HG03558 (cell line): ENCODE results near the gene IGSF9.
A peak's percentile ranks its signal among the peaks of the same experiment; 100 is the strongest.

Source experiments
- ATAC-seq: cut with Tn5 transposase; IDR thresholded peaks from one replicate; pipeline ENCODE4 v1.9.1; 2021; ENCODE audit warnings: moderate number of reproducible peaks; ENCODE audit not compliant: unreplicated experiment; ENCODE audit errors: extremely low read depth

Gene IGSF9

DNA sequence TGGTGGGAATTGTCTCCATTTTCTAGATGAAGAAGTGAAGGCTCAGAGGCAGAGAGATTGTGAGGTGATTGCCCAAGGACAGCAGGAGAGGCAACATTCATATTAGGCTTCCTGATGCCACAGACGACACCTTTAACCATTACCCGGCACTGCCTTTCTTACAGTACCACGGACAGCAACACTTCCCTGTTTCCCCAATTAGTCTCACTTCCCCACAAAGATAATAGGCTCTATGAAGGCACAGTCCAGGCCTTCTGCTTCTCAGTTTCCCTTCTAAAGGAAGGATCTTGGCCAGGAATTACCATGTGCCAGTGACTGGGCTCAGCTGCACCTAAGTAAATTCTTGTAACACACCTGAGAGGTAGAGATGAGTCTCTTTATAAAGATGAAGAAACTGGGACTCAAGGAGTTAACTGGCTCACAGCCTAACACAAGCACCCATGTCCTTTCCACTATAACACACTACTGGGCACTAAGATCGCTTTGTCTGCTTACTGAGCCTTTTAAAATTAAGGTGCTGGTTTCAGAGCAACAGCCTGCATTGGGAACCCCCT, 9.6 kb downstream of the IGSF9 start:
- ATAC-seq = no peak

DNA sequence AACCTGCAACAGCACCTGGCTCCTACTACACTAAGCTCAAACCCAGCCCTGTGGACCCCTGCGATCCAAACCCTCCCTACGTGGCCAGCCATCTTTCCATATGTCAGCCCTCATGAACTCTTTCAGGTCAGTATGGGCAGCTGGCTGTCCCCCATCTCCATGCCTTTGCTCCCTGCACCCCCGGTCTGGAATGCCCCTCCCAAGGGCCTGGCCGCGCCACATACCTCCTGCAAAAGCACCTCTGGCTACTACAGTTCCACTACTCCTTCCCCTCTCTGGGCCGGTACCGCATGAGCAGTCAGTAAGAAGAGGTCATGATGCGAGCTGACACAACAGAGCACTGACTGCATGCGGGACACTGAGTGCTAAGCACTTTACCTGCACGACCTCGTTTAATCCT, 10.1 kb downstream of the IGSF9 start:
- no peak for ATAC-seq

DNA sequence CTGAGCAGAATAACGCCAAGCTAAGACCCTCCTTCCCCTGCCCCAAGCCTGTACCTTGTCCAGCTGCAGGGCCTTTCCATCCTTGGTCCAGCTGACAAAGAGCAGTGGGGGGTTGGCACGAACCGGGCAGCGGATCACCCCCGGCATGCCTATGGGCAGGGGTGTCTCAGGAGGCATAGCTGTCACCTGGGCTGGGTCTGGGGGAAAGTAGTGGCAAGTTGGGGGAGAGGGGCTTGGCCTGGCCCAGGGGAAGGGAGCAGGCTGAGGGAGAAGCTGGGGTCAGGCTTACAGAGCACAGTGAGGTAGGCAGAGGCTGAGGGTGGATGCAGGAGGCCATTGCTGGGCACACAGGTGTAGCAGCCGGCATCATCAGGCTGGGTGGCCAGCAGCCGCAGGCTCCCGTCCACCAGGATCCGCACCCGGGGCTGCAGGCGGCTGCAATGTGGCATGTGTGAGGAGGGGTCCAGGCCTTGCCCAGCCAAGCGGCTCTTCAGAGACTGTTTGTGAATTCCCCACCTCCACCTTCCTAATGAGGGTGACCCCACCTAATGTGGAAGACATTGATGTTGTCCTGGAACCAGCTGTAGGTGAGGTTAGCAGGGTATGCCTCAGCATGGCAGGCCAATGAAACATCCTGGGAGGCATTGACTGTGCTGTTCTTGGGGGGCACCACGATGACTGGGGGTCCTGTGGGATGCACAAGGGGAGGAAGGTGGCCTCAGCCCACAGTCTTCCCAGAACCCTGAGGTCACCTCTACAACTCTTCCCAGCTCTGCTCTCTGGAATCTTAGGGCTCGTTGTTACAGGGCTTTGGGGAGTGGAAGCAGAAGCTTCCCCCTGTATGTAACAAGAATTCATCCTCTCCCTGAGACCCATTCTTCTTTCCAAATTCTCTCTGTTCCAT, 11.0 kb downstream of the IGSF9 start:
- no peak for ATAC-seq

DNA sequence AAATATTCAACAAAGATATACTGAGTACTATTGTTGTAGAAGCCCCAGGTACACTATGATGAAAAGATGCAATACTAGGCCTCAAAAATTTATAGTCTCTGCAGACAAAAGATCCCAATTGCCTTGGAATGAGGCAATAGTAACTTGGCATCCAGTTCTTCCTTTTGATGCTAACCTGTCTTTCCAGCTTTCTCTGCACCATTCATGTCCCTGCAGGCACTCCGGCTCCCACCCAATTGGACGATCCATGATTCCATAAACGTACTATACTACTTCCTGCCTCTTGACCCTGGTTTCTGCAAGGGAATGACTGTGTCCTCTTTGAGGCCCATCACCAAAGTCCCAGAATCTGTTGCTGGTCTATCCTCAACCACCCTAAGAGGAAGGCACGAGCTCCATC, 12.1 kb downstream of the IGSF9 start:
- ATAC-seq = no peak

DNA sequence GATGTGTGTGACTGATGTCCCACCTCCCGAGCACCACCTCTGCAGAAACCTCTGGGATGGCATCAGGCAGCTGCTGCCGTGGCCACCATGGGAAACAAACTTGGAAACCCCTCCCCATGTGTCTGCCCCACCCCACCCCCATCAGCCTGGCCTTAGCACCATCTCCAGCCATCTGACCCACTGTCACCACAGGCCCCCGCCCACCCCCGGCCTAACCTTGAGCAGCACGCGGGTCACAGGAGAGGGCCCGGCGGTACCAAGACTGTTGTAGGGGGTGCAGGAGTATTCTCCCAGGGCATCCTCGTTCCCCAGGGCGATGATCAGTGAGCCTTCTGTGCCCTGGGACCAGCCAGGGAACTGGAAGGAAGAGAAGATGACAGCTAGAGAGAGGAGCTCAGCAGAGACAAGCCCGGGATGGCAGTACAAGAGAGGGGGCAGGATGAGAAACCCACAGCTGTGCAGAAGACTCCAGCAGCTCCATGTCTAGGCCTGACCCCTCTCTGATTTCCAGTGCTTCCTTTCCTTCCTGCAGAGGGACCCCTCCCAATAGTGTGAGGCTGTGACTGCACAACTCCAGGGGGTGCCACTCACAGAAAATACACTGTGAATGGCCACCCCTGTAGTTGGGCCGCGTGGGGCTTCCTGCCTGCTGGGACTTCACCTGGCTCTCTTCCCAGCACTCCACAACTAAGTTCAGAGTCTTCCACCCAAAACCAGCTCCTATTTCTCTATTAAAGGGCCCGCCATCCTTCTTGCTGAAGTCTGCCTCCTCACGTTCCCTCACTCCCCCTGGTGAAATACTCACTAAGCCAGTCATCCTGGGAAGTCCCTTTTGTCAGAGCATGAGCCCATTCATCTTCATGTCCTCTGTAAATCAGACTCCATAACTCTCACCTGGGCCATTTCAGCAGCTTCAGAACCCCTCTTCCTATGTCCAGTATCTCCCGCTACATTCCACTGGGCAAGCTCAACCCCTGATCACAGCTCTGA, 12.8 kb downstream of the IGSF9 start:
- no peak for ATAC-seq

- no peak for ATAC-seq
These were observed 13.6 kb downstream of the IGSF9 start for GRCh38 chr1:159931795-159932173.

GRCh38 chr1:159931101-159931794, 14.2 kb downstream of the IGSF9 start:
- no peak for ATAC-seq

DNA sequence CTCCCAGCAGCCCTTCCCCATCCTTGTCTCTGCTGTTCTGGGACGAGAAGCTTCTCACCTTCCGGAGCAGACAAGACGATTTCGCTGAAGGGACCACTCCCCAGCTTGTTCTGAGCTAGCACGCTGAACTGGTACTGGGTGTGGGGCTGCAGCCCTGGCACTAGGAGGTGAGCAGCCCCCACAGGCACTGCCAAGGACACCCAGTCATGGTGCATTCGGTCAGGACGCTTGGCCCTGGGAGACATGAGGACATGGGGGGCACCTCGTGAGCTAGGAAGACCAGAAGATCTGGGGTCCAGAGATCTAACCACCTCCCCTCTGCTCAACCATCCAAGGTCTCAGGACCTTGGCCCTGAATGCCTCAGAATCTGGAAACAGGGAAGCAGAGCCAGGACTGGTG, 14.8 kb downstream of the IGSF9 start:
- ATAC-seq = no peak

DNA sequence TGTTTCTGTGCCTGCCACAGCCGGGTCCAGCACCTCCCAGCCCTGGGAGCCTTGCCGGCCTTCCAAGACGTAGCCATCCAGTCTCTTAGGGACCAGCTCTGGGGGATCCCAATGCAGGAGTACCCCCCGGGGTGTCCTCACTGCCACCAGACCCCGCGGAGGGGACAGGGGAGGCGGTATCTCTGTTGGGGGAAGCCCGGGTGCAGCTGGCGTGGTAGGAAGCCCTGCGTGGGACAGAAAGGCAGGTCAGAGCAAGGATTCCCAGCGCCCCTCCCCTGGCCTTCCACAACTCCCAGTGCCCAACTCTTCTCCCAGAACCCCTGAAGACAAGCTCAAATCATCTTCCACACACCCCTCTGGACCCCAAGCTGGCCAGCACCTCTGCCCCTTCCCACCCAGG, 15.2 kb downstream of the IGSF9 start:
- ATAC-seq = no peak

DNA sequence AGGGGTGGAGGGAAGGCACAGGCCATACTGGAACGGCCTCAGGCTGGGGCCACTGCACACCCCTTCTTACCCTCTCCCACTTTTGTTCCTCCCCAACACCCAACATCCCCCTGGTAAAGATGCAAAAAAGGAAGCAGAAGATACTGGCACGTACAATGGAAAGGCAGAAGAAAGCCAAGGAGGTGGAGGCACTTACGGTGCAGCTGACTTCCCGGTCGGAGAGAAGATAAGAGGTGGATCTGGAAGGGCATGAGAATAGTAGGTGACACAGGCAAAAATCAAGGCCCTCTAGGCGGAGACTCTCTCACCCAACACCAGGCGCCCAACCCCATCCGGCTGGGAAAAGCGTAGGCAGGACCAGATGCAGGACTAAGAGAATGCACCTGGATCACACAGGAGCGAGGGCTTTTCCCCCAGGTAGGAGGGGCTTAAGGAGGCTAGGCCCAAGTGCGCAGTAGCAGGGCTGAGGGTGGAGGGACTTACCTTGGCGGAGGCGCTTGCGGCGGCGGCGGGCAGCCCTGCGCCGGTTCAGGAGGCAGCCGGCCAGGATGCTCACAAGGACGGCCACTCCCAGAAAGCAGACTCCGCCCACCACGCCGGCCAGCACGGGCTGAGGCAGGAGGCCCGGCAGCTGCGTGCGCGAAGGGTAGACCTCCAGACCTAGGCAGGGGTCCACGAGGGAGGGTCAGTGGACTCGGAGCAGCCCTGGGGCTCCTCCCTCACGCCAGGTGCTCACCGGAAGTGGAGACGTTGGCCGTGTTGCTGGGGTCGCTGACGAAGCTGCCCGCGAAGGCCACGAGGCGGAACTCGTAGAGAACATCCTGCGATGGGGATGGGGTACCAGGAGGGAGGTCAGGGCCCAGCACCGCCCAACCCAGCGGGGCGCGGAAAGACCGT, 16.0 kb downstream of the IGSF9 start:
- no peak for ATAC-seq

- ATAC-seq = no peak
These were observed 16.8 kb downstream of the IGSF9 start for GRCh38 chr1:159928491-159929050.

DNA sequence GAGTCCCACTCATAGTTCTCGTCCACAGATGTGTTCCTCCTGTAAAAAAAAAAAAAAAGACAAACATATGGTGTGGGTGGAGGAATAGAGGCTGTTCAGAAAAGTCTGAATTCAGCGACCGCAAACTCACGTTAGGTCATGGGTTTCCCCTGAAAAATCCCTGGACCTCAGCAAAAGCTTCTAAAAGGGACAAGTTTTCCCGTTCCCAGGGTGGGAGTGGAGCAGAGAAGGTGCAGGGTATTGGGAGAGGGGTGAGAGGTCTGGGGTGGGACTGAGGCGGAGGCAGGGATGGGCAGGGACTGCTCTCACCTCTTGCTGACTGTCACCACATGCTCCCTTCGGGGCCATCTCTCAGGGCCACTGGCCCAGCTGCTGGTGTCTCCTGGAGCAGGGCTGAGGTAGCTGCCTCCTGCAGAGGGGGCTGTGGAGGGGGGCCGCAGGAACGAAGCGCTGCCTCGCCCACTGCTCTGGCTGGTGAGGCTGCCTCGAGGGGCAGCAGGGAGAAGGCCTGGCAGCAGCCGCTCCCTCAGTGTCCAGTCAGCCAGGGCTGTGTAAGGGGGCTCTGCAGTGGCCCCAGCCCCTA, 17.5 kb downstream of the IGSF9 start:
- ATAC-seq = no peak

- ATAC-seq = no peak
These were observed 18.1 kb downstream of the IGSF9 start for GRCh38 chr1:159927211-159927848.

- no peak for ATAC-seq
These were observed 19.7 kb downstream of the IGSF9 start for GRCh38 chr1:159925719-159926078.

- peak; percentile 45 for ATAC-seq
These were observed 20.4 kb downstream of the IGSF9 start, which contains the start of gene TAGLN2 for GRCh38 chr1:159924791-159925718. TSS of gene TAGLN2 (minus strand) at chr1:159925507. CDS start at chr1:159920509, 4,998 bp downstream.

GRCh38 chr1:159924025-159924790, 21.2 kb downstream of the IGSF9 start:
- ATAC-seq = no peak
